SU-DHL-6 (cell line): ENCODE data around the gene EXOC3L4.

ENCODE experiments used
- H2AFZ ChIP-seq: fragments of 200-600 bp; sonication (generic); 2 replicates; pipeline ENCODE4 v1.6.1; 2014; ENCODE audit warnings: low read depth, mild to moderate bottlenecking, moderate library complexity, mixed read lengths, antibody characterized with exemption, low read length; ENCODE audit not compliant: severe bottlenecking
- H3F3A ChIP-seq: fragments of 200-600 bp; shearing (Covaris generic); 2 replicates; pipeline ENCODE4 v1.6.0; 2016; ENCODE audit warnings: antibody characterized with exemption, mild to moderate bottlenecking; ENCODE audit not compliant: insufficient read depth
- H3K27ac ChIP-seq: fragments of 200-600 bp; sonication (generic); 2 replicates; pipeline ENCODE4 v1.5.1; 2016; ENCODE audit warnings: low read depth, mild to moderate bottlenecking, low read length, moderate library complexity, mixed read lengths
- H3K27me3 ChIP-seq: fragments of 200-600 bp; sonication (generic), shearing (Covaris generic); 2 replicates; pipeline ENCODE4 v1.6.0; 2014; ENCODE audit warnings: mild to moderate bottlenecking, low read length
- H3K36me3 ChIP-seq: fragments of 200-600 bp; sonication (generic); 2 replicates; pipeline ENCODE4 v1.6.1; 2014; ENCODE audit warnings: mild to moderate bottlenecking, low read length, mixed read lengths
- H3K4me2 ChIP-seq: fragments of 300-600, 200-600 bp; shearing (Covaris generic), sonication (generic); 2 replicates; pipeline ENCODE4 v1.6.0; 2014; ENCODE audit warnings: low read length, low read depth, mild to moderate bottlenecking; ENCODE audit not compliant: poor library complexity, severe bottlenecking
- H3K4me3 ChIP-seq: fragments of 200-600 bp; sonication (generic); 2 replicates; pipeline ENCODE4 v1.5.1; 2014; ENCODE audit warnings: antibody characterized with exemption, low read length, mild to moderate bottlenecking, mixed read lengths; ENCODE audit not compliant: insufficient read depth, poor library complexity, severe bottlenecking
- H3K79me2 ChIP-seq: fragments of 200-600 bp; sonication (generic); 2 replicates; pipeline ENCODE4 v1.6.1; 2014; ENCODE audit warnings: mild to moderate bottlenecking, low read length, moderate library complexity; ENCODE audit not compliant: insufficient read depth
- H3K9ac ChIP-seq: fragments of 200-600 bp; sonication (generic); 2 replicates; pipeline ENCODE4 v1.7.0; 2014; ENCODE audit warnings: mild to moderate bottlenecking, low read length
- H3K9me2 ChIP-seq: fragments of 200-600 bp; sonication (generic); replicated peaks from 2 replicates; pipeline ENCODE4 v1.6.1; 2014; ENCODE audit warnings: low read length; ENCODE audit not compliant: insufficient read depth
- H3K9me3 ChIP-seq: fragments of 200-600 bp; sonication (generic); 2 replicates; pipeline ENCODE4 v1.6.1; 2014; ENCODE audit warnings: low read length, mixed read lengths; ENCODE audit not compliant: insufficient read depth
- H4K20me1 ChIP-seq: fragments of 200-600 bp; sonication (generic); 2 replicates; pipeline ENCODE4 v1.6.1; 2014; ENCODE audit warnings: low read depth, mild to moderate bottlenecking, antibody characterized with exemption, low read length, moderate library complexity, mixed read lengths
- CTCF ChIP-seq: fragments of 200-600 bp; sonication (generic); IDR thresholded peaks from one replicate; pipeline ENCODE4 v1.5.1; 2017; ENCODE audit warnings: antibody characterized with exemption, mild to moderate bottlenecking, low read length, moderate library complexity; ENCODE audit not compliant: insufficient read depth, poor library complexity, severe bottlenecking
- EZH2phosphoT487 ChIP-seq: fragments of 200-600 bp; sonication (generic), shearing (Covaris generic); conservative IDR thresholded peaks from 2 replicates; pipeline ENCODE4 v1.6.1; 2018; ENCODE audit warnings: mild to moderate bottlenecking, antibody characterized with exemption, low read length, moderate library complexity, mixed read lengths

The EXOC3L4 gene

GRCh38 chr14:103127861-103128598 lies 33.5 kb downstream of the EXOC3L4 start:
- Histone ChIP-seq H4K20me1 (no peaks in the 10 kb centered on the region), H3K36me3 (no peaks in the 10 kb centered on the region), H3K4me2 (no peak overlapping the region)

GRCh38 chr14:103128631-103129300 lies 34.2 kb downstream of the EXOC3L4 start:
- Histone ChIP-seq H3K9me2 (no peaks in the 10 kb centered on the region), H3K4me3 (no peak overlapping the region), H3K27me3 (no peaks in the 10 kb centered on the region), H3F3A (no peaks in the 10 kb centered on the region), H4K20me1 (no peaks in the 10 kb centered on the region), H3K9ac (no peak overlapping the region), H3K27ac (no peak overlapping the region), H3K9me3 (no peaks in the 10 kb centered on the region), H3K79me2 (no peaks in the 10 kb centered on the region), H2AFZ (no peak overlapping the region), H3K4me2 (no peak overlapping the region), H3K36me3 (no peaks in the 10 kb centered on the region)
- TF ChIP-seq EZH2phosphoT487 (no peak), CTCF (no peak)

More at GRCh38 chr14:103127861-103128598, 33.5 kb downstream of the EXOC3L4 start:
- Histone ChIP-seq H3K27ac (no peak overlapping the region), H3K4me3 (no peak overlapping the region), H3K9me3 (no peaks in the 10 kb centered on the region), H3K9me2 (no peaks in the 10 kb centered on the region), H3F3A (no peaks in the 10 kb centered on the region), H3K79me2 (no peaks in the 10 kb centered on the region), H3K27me3 (no peaks in the 10 kb centered on the region), H3K9ac (no peak overlapping the region), H2AFZ (no peak overlapping the region)
- no peak for TF ChIP-seq CTCF
- TF ChIP-seq EZH2phosphoT487 = no peak

DNA sequence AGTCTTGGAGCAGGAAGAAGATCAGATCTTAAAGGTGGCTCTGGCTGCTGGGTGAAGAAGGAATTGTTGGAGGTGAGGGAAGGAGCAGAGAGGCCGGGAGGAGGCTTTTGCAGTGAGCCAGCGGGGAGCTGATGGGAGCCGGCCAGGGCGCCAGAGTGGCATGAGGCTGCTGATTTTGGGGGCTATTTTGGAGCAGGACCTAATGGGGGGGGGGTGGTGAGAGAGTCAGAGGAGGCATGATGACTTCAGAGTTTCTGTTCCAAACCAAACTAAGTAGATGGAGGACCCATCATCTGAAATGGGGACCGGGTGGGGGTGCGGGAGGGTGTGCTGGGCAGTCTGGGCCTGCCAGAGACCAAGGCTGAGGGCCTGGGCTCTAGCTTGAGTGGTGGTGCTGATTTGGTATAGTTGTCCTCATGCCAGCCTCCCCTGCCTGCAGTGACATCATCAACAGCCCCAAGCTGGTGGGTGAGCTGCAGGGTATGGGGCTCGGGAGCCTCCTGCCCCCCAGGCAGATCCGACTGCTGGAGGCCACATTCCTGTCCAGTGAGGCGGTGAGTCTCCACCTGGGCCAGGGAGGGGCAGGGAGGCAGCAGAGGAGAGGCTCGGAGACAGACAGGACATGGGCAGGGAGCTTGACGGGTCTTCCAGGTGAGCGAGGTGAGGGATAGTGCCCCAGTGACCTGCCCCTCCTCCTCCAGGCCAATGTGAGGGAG lies 34.9 kb downstream of the EXOC3L4 start:
- Histone ChIP-seq H3K79me2 (no peaks in the 10 kb centered on the region), H3K4me3 (no peak overlapping the region), H3K4me2 (no peak overlapping the region), H3K27ac (no peak overlapping the region), H3K27me3 (no peaks in the 10 kb centered on the region), H3F3A (no peaks in the 10 kb centered on the region), H3K9ac (no peak overlapping the region), H3K36me3 (no peaks in the 10 kb centered on the region), H3K9me3 (no peaks in the 10 kb centered on the region), H2AFZ (no peak overlapping the region), H3K9me2 (no peaks in the 10 kb centered on the region), H4K20me1 (no peaks in the 10 kb centered on the region)
- TF ChIP-seq CTCF (no peak), EZH2phosphoT487 (no peak)
